ENCODE data around the gene BCAN. TPM values are rescaled to one million over a fixed set of nuclear protein-coding genes. Genes with fewer than 3 reads are reported as not detected.

BCAN gene
- total and polyA plus RNA-seq, 2 experiments from 2014 or later, result 2.3 to 5.5 TPM

DNA sequence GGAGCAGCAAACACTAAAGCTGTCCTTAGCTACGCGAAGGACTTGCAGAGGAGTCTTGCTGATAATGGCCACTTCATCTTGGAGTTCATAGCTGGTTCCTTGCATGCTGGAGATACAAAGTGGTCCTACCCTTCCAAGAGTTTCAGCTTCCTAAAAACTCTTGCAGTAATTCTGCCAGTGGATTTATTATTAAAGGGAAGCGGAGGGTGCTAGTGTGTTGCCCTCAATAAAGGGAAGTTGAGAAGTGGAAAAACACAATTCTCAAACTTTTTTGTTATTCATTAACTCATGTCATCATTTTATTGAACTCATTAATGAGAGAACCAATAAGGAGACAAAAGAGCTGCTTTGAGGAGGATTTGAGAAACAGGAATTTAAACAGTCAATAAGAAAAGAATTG lies 29.3 kb upstream of the BCAN start (continued):
- TF ChIP-seq EZH2phosphoT487 (IDR thresholded peaks at IDR 0.05; ENCODE audit: unreplicated experiment) (no peak), EZH2 (IDR thresholded peaks at IDR 0.05; ENCODE audit: low read depth, unreplicated experiment) (no peak), POLR2AphosphoS5 (IDR thresholded peaks at IDR 0.05; ENCODE audit: low read depth) (no peak), STAT1 (IDR thresholded peaks at IDR 0.05; ENCODE audit: unreplicated experiment) (no peak)
- TF ChIP-seq, protein P1, sequence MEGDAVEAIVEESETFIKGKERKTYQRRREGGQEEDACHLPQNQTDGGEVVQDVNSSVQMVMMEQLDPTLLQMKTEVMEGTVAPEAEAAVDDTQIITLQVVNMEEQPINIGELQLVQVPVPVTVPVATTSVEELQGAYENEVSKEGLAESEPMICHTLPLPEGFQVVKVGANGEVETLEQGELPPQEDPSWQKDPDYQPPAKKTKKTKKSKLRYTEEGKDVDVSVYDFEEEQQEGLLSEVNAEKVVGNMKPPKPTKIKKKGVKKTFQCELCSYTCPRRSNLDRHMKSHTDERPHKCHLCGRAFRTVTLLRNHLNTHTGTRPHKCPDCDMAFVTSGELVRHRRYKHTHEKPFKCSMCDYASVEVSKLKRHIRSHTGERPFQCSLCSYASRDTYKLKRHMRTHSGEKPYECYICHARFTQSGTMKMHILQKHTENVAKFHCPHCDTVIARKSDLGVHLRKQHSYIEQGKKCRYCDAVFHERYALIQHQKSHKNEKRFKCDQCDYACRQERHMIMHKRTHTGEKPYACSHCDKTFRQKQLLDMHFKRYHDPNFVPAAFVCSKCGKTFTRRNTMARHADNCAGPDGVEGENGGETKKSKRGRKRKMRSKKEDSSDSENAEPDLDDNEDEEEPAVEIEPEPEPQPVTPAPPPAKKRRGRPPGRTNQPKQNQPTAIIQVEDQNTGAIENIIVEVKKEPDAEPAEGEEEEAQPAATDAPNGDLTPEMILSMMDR (conservative IDR thresholded peaks at IDR 0.05; ENCODE audit: low read depth in 2 of 2), result no peak
- TF ChIP-seq, protein P2, sequence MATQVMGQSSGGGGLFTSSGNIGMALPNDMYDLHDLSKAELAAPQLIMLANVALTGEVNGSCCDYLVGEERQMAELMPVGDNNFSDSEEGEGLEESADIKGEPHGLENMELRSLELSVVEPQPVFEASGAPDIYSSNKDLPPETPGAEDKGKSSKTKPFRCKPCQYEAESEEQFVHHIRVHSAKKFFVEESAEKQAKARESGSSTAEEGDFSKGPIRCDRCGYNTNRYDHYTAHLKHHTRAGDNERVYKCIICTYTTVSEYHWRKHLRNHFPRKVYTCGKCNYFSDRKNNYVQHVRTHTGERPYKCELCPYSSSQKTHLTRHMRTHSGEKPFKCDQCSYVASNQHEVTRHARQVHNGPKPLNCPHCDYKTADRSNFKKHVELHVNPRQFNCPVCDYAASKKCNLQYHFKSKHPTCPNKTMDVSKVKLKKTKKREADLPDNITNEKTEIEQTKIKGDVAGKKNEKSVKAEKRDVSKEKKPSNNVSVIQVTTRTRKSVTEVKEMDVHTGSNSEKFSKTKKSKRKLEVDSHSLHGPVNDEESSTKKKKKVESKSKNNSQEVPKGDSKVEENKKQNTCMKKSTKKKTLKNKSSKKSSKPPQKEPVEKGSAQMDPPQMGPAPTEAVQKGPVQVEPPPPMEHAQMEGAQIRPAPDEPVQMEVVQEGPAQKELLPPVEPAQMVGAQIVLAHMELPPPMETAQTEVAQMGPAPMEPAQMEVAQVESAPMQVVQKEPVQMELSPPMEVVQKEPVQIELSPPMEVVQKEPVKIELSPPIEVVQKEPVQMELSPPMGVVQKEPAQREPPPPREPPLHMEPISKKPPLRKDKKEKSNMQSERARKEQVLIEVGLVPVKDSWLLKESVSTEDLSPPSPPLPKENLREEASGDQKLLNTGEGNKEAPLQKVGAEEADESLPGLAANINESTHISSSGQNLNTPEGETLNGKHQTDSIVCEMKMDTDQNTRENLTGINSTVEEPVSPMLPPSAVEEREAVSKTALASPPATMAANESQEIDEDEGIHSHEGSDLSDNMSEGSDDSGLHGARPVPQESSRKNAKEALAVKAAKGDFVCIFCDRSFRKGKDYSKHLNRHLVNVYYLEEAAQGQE (IDR thresholded peaks at IDR 0.05; ENCODE audit: unreplicated experiment), result no peak

DNA sequence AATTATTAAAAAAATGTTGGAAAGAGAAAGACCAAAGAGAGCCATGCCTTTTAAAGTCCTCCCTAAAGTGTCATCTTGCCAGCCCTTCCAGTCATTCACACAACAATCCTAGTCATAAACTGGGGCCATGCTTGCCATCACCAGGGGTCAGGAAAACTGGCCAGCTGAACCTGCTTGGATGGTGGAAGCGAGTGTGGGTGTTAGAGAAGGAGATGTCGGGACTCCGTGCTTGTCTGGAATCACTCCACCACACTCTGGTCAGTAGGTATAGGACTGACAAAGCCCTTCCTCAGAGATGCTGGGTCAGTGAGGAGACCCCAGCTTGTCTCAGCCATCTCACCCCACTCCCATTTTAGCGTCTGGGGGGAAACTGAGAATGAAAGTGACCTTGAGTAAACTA lies 26.0 kb upstream of the BCAN start:
- no peak for ATAC-seq
- H3K4me1 ChIP-seq (ENCODE audit: insufficient read depth), result peaks cover 7% of the 10 kb centered on the region; the same call in 1 of the 2 replicates
- no peak overlapping the region for H3K4me3 ChIP-seq
- Mint-ChIP-seq H3K4me1 (peaks cover 14% of the 10 kb centered on the region), H3K27me3 (ENCODE audit: insufficient read depth, low read depth, poor library complexity) (peaks cover 12% of the 10 kb centered on the region), H3K27ac (no peak overlapping the region), H3K9me3 (no peaks in the 10 kb centered on the region), H3K36me3 (ENCODE audit: low read depth) (no peaks in the 10 kb centered on the region), H3K4me3 (no peak overlapping the region)
- no peak overlapping the region for H3K27ac ChIP-seq (ENCODE audit: low read depth)
- no peaks in the 10 kb centered on the region for H3K9me2 ChIP-seq (ENCODE audit: insufficient read depth)
- no peaks in the 10 kb centered on the region for H4K20me1 ChIP-seq (replicated peaks; ENCODE audit: insufficient read depth)
- TF ChIP-seq, protein P1 (conservative IDR thresholded peaks at IDR 0.05; ENCODE audit: low read depth in 2 of 2), result no peak
- TF ChIP-seq, protein P3, sequence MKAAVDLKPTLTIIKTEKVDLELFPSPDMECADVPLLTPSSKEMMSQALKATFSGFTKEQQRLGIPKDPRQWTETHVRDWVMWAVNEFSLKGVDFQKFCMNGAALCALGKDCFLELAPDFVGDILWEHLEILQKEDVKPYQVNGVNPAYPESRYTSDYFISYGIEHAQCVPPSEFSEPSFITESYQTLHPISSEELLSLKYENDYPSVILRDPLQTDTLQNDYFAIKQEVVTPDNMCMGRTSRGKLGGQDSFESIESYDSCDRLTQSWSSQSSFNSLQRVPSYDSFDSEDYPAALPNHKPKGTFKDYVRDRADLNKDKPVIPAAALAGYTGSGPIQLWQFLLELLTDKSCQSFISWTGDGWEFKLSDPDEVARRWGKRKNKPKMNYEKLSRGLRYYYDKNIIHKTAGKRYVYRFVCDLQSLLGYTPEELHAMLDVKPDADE (IDR thresholded peaks at IDR 0.05), result no peak
- TF ChIP-seq NANOG (IDR thresholded peaks at IDR 0.05; ENCODE audit: borderline replicate concordance) (no peak), CREB1 (CRISPR knock-in tag; IDR thresholded peaks at IDR 0.05; ENCODE audit: low read depth) (no peak), STAT1 (IDR thresholded peaks at IDR 0.05; ENCODE audit: unreplicated experiment) (no peak), ZNF114 (CRISPR knock-in tag; IDR thresholded peaks at IDR 0.05) (no peak), EZH2 (IDR thresholded peaks at IDR 0.05; ENCODE audit: low read depth, unreplicated experiment) (no peak)
- H2AFZ ChIP-seq, result no peak overlapping the region
- no peaks in the 10 kb centered on the region for H3K79me2 ChIP-seq (replicated peaks; ENCODE audit: insufficient read depth)
- DNase-seq (ENCODE audit: low spot score), result no peak
- H3K36me3 ChIP-seq (ENCODE audit: insufficient read depth), result no peaks in the 10 kb centered on the region
- no peak overlapping the region for H3K4me2 ChIP-seq
- H3K27me3 ChIP-seq (ENCODE audit: insufficient read depth), result peaks cover 15% of the 10 kb centered on the region
- peaks cover 6% of the 10 kb centered on the region; the same call in 1 of the 2 replicates for H3F3A ChIP-seq (replicated peaks; ENCODE audit: low read depth)

Data from GM23338 (cell line).